Testis (tissue), 2 donors: ENCODE results near the gene SAMM50.

Source experiments
- POLR2A ChIP-seq: fragments of 450-650 bp; IDR thresholded peaks from one replicate; pipeline ENCODE4 v1.6.1; 2017; ENCODE audit warnings: antibody characterized with exemption, mild to moderate bottlenecking, moderate library complexity
- TF ChIP-seq, protein P1 (sequence below), 3 experiments: fragments of 450-650 bp in 2 of 3; fragments of 200-600 bp in 1 of 3; sonication (generic) in 1 of 3; IDR thresholded peaks; one replicate each; pipeline ENCODE4 v1.5.1; 2016 to 2019; ENCODE audit warnings: antibody characterized with exemption in 3 of 3, mild to moderate bottlenecking in 2 of 3, moderate library complexity in 1 of 3

- TF ChIP-seq, protein P1, sequence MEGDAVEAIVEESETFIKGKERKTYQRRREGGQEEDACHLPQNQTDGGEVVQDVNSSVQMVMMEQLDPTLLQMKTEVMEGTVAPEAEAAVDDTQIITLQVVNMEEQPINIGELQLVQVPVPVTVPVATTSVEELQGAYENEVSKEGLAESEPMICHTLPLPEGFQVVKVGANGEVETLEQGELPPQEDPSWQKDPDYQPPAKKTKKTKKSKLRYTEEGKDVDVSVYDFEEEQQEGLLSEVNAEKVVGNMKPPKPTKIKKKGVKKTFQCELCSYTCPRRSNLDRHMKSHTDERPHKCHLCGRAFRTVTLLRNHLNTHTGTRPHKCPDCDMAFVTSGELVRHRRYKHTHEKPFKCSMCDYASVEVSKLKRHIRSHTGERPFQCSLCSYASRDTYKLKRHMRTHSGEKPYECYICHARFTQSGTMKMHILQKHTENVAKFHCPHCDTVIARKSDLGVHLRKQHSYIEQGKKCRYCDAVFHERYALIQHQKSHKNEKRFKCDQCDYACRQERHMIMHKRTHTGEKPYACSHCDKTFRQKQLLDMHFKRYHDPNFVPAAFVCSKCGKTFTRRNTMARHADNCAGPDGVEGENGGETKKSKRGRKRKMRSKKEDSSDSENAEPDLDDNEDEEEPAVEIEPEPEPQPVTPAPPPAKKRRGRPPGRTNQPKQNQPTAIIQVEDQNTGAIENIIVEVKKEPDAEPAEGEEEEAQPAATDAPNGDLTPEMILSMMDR (IDR thresholded peaks at IDR 0.05), result no peak
- TF ChIP-seq POLR2A, result no peak
These were observed 13.4 kb downstream of the SAMM50 start for GRCh38 chr22:43968614-43969013.
